Measurements from ENCODE around the gene DOCK4.

DOCK4 gene

GRCh38 chr7:112010109-112010508, 196.1 kb downstream of the DOCK4 start:
- no peaks in the 10 kb centered on the region for H4K20me1 ChIP-seq (ENCODE audit: low read depth, low read length)
- no peaks in the 10 kb centered on the region for H3K9me2 ChIP-seq (replicated peaks; ENCODE audit: insufficient read depth, low read length)
- no peak overlapping the region for H3K9ac ChIP-seq (ENCODE audit: low read length)
- H3K27ac ChIP-seq (ENCODE audit: low read depth, low read length): no peak overlapping the region
- H3K4me2 ChIP-seq (ENCODE audit: low read depth, low read length, poor library complexity, severe bottlenecking): no peak overlapping the region
- no peaks in the 10 kb centered on the region for H3F3A ChIP-seq (ENCODE audit: insufficient read depth)
- H3K36me3 ChIP-seq (ENCODE audit: low read length): no peaks in the 10 kb centered on the region
- H3K4me3 ChIP-seq (ENCODE audit: insufficient read depth, low read length, poor library complexity, severe bottlenecking): no peak overlapping the region
- H2AFZ ChIP-seq (ENCODE audit: low read depth, low read length, severe bottlenecking): no peak overlapping the region
- no peaks in the 10 kb centered on the region for H3K9me3 ChIP-seq (ENCODE audit: insufficient read depth, low read length)
- H3K27me3 ChIP-seq (ENCODE audit: low read length): no peaks in the 10 kb centered on the region
- TF ChIP-seq EZH2phosphoT487 (conservative IDR thresholded peaks at IDR 0.05; ENCODE audit: low read length) (no peak), CTCF (IDR thresholded peaks at IDR 0.05; ENCODE audit: insufficient read depth, low read length, poor library complexity, severe bottlenecking) (no peak)
- H3K79me2 ChIP-seq (ENCODE audit: insufficient read depth, low read length): no peaks in the 10 kb centered on the region

- Histone ChIP-seq H3F3A (ENCODE audit: insufficient read depth) (no peaks in the 10 kb centered on the region), H2AFZ (ENCODE audit: low read depth, low read length, severe bottlenecking) (no peak overlapping the region), H3K27ac (ENCODE audit: low read depth, low read length) (no peak overlapping the region), H3K27me3 (ENCODE audit: low read length) (no peaks in the 10 kb centered on the region), H3K79me2 (ENCODE audit: insufficient read depth, low read length) (no peaks in the 10 kb centered on the region), H3K36me3 (ENCODE audit: low read length) (no peaks in the 10 kb centered on the region), H3K9me2 (replicated peaks; ENCODE audit: insufficient read depth, low read length) (no peaks in the 10 kb centered on the region), H3K9me3 (ENCODE audit: insufficient read depth, low read length) (no peaks in the 10 kb centered on the region), H3K4me2 (ENCODE audit: low read depth, low read length, poor library complexity, severe bottlenecking) (no peak overlapping the region), H3K9ac (ENCODE audit: low read length) (no peak overlapping the region), H4K20me1 (ENCODE audit: low read depth, low read length) (no peaks in the 10 kb centered on the region), H3K4me3 (ENCODE audit: insufficient read depth, low read length, poor library complexity, severe bottlenecking) (no peak overlapping the region)
- no peak for TF ChIP-seq EZH2phosphoT487 (conservative IDR thresholded peaks at IDR 0.05; ENCODE audit: low read length)
- TF ChIP-seq CTCF (IDR thresholded peaks at IDR 0.05; ENCODE audit: insufficient read depth, low read length, poor library complexity, severe bottlenecking): no peak
Measured at GRCh38 chr7:112009081-112009480, 197.1 kb downstream of the DOCK4 start.

- no peak overlapping the region for H3K27ac ChIP-seq (ENCODE audit: low read depth, low read length)
- H3K9me2 ChIP-seq (replicated peaks; ENCODE audit: insufficient read depth, low read length): no peaks in the 10 kb centered on the region
- H3K4me2 ChIP-seq (ENCODE audit: low read depth, low read length, poor library complexity, severe bottlenecking): no peak overlapping the region
- TF ChIP-seq EZH2phosphoT487 (conservative IDR thresholded peaks at IDR 0.05; ENCODE audit: low read length) (no peak), CTCF (IDR thresholded peaks at IDR 0.05; ENCODE audit: insufficient read depth, low read length, poor library complexity, severe bottlenecking) (no peak)
- H3K9ac ChIP-seq (ENCODE audit: low read length): no peak overlapping the region
- H3F3A ChIP-seq (ENCODE audit: insufficient read depth): no peaks in the 10 kb centered on the region
- H3K9me3 ChIP-seq (ENCODE audit: insufficient read depth, low read length): no peaks in the 10 kb centered on the region
- no peak overlapping the region for H2AFZ ChIP-seq (ENCODE audit: low read depth, low read length, severe bottlenecking)
- H3K4me3 ChIP-seq (ENCODE audit: insufficient read depth, low read length, poor library complexity, severe bottlenecking): no peak overlapping the region
- no peaks in the 10 kb centered on the region for H4K20me1 ChIP-seq (ENCODE audit: low read depth, low read length)
- no peaks in the 10 kb centered on the region for H3K79me2 ChIP-seq (ENCODE audit: insufficient read depth, low read length)
- no peaks in the 10 kb centered on the region for H3K27me3 ChIP-seq (ENCODE audit: low read length)
- no peaks in the 10 kb centered on the region for H3K36me3 ChIP-seq (ENCODE audit: low read length)
Measured at GRCh38 chr7:112007185-112007584, 199.0 kb downstream of the DOCK4 start.
